Astrocyte (in vitro differentiated cells and primary cell): ENCODE data around the gene DHX8. TPM values are rescaled to one million over a fixed set of nuclear protein-coding genes. Genes with fewer than 3 reads are reported as not detected.

ENCODE experiments used
- DNase-seq: peaks from one replicate; pipeline ENCODE4 v3.0.0-alpha.2; 2010; ENCODE audit warnings: low read depth
- FAIRE-seq: peaks from 2 replicates; lab custom pipeline; 2011; peaks lifted over from hg19 to GRCh38; lab: Jason Lieb, UNC
- H2AFZ ChIP-seq: 2 replicates; pipeline ENCODE4 v1.6.0; 2012; ENCODE audit warnings: low read depth, low read length, inconsistent platforms
- H3K27ac ChIP-seq: 2 replicates; pipeline ENCODE4 v1.5.1; 2011; ENCODE audit warnings: low read depth, low read length, inconsistent platforms
- H3K27me3 ChIP-seq: 2 replicates; pipeline ENCODE4 v1.6.0; 2011; ENCODE audit warnings: low read length, inconsistent platforms; ENCODE audit not compliant: insufficient read depth
- H3K36me3 ChIP-seq: 2 replicates; pipeline ENCODE4 v1.5.1; 2011; ENCODE audit warnings: low read length, inconsistent platforms; ENCODE audit not compliant: insufficient read depth
- H3K4me1 ChIP-seq: 2 replicates; pipeline ENCODE4 v1.5.1; 2011; ENCODE audit warnings: low read length, inconsistent platforms; ENCODE audit not compliant: insufficient read depth
- H3K4me2 ChIP-seq: 2 replicates; pipeline ENCODE4 v1.6.0; 2012; ENCODE audit warnings: low read length, inconsistent platforms
- H3K4me3 ChIP-seq: 2 replicates; pipeline ENCODE4 v1.5.1; 2011; ENCODE audit warnings: low read depth, mild to moderate bottlenecking, low read length, inconsistent platforms; ENCODE audit not compliant: insufficient read depth
- H3K79me2 ChIP-seq: 2 replicates; pipeline ENCODE4 v1.6.0; 2012; ENCODE audit warnings: mild to moderate bottlenecking, low read length, inconsistent platforms; ENCODE audit not compliant: insufficient read depth
- H3K9ac ChIP-seq: 2 replicates; pipeline ENCODE4 v1.6.0; 2012; ENCODE audit warnings: mild to moderate bottlenecking, low read length, inconsistent platforms
- H3K9me3 ChIP-seq: 2 replicates; pipeline ENCODE4 v1.5.1; 2012; ENCODE audit warnings: low read depth, mild to moderate bottlenecking, low read length, inconsistent platforms; ENCODE audit not compliant: insufficient read depth
- H4K20me1 ChIP-seq: 2 replicates; pipeline ENCODE4 v1.6.0; 2012; ENCODE audit warnings: low read length, inconsistent platforms; ENCODE audit not compliant: insufficient read depth
- H3K27ac Mint-ChIP-seq: one replicate; pipeline ENCODE4 v1.8.0; 2021; ENCODE audit warnings: mild to moderate bottlenecking, mixed read lengths; ENCODE audit not compliant: unreplicated experiment
- H3K27me3 Mint-ChIP-seq: one replicate; pipeline ENCODE4 v1.8.0; 2021; ENCODE audit warnings: low read depth, mixed read lengths; ENCODE audit not compliant: unreplicated experiment
- H3K36me3 Mint-ChIP-seq: one replicate; pipeline ENCODE4 v1.8.0; 2021; ENCODE audit warnings: low read depth, mixed read lengths; ENCODE audit not compliant: unreplicated experiment
- H3K4me1 Mint-ChIP-seq: one replicate; pipeline ENCODE4 v1.8.0; 2021; ENCODE audit warnings: low read depth, mixed read lengths; ENCODE audit not compliant: unreplicated experiment
- H3K4me3 Mint-ChIP-seq: one replicate; pipeline ENCODE4 v1.8.0; 2021; ENCODE audit warnings: mild to moderate bottlenecking, moderate library complexity, mixed read lengths; ENCODE audit not compliant: unreplicated experiment
- H3K9me3 Mint-ChIP-seq: one replicate; pipeline ENCODE4 v1.8.0; 2021; ENCODE audit warnings: mild to moderate bottlenecking, mixed read lengths; ENCODE audit not compliant: unreplicated experiment
- EZH2 ChIP-seq: IDR thresholded peaks from 2 replicates; pipeline ENCODE4 v1.6.1; 2012; ENCODE audit warnings: mild to moderate bottlenecking, low read length, inconsistent platforms; ENCODE audit not compliant: insufficient read depth
- total RNA-seq: library from RNA; stranded (reverse); gene quantifications from 2 replicates; pipeline ENCODE4 v1.2.1, GENCODE V29; 2021
- TF ChIP-seq, protein P1 (sequence below): IDR thresholded peaks from 2 replicates; pipeline ENCODE4 v1.5.1; 2011; ENCODE audit warnings: low read depth, mild to moderate bottlenecking, inconsistent platforms, low read length, moderate library complexity; ENCODE audit not compliant: insufficient read depth

The DHX8 gene
- total RNA-seq, 1 donor from 2014 or later: 48.5 TPM

- H3K4me3 Mint-ChIP-seq: no peak overlapping the region
- H2AFZ ChIP-seq: no peak overlapping the region
- H3K4me1 Mint-ChIP-seq: peaks cover 14% of the 10 kb centered on the region
- peaks cover 15% of the 10 kb centered on the region for H3K4me1 ChIP-seq
- H3K79me2 ChIP-seq: no peaks in the 10 kb centered on the region
- no peak overlapping the region for H3K4me3 ChIP-seq
- H4K20me1 ChIP-seq: no peaks in the 10 kb centered on the region
- peaks cover 5% of the 10 kb centered on the region for H3K9me3 Mint-ChIP-seq
- no peak overlapping the region for H3K27ac ChIP-seq
- no peak overlapping the region for H3K27ac Mint-ChIP-seq
- peaks cover 19% of the 10 kb centered on the region for H3K27me3 Mint-ChIP-seq
- no peaks in the 10 kb centered on the region for H3K27me3 ChIP-seq
- H3K4me2 ChIP-seq: no peak overlapping the region
- no peaks in the 10 kb centered on the region for H3K36me3 Mint-ChIP-seq
- no peaks in the 10 kb centered on the region for H3K36me3 ChIP-seq
- no peak for DNase-seq
- H3K9ac ChIP-seq: no peak overlapping the region
- no peak for FAIRE-seq
- no peaks in the 10 kb centered on the region for H3K9me3 ChIP-seq
- TF ChIP-seq, protein P1, sequence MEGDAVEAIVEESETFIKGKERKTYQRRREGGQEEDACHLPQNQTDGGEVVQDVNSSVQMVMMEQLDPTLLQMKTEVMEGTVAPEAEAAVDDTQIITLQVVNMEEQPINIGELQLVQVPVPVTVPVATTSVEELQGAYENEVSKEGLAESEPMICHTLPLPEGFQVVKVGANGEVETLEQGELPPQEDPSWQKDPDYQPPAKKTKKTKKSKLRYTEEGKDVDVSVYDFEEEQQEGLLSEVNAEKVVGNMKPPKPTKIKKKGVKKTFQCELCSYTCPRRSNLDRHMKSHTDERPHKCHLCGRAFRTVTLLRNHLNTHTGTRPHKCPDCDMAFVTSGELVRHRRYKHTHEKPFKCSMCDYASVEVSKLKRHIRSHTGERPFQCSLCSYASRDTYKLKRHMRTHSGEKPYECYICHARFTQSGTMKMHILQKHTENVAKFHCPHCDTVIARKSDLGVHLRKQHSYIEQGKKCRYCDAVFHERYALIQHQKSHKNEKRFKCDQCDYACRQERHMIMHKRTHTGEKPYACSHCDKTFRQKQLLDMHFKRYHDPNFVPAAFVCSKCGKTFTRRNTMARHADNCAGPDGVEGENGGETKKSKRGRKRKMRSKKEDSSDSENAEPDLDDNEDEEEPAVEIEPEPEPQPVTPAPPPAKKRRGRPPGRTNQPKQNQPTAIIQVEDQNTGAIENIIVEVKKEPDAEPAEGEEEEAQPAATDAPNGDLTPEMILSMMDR: no peak
- no peak for TF ChIP-seq EZH2
These were observed 19.7 kb upstream of the DHX8 start for GRCh38 chr17:43464046-43464445.

- Histone ChIP-seq H3K4me1 (peaks cover 22% of the 10 kb centered on the region), H3K27ac (no peak overlapping the region), H3K9me3 (no peaks in the 10 kb centered on the region), H3K9ac (no peak overlapping the region), H4K20me1 (no peaks in the 10 kb centered on the region), H3K36me3 (no peaks in the 10 kb centered on the region), H2AFZ (no peak overlapping the region), H3K4me2 (no peak overlapping the region), H3K4me3 (no peak overlapping the region), H3K27me3 (no peaks in the 10 kb centered on the region), H3K79me2 (no peaks in the 10 kb centered on the region)
- DNase-seq (no peak), FAIRE-seq (no peak)
- no peak overlapping the region for H3K4me3 Mint-ChIP-seq
- H3K27ac Mint-ChIP-seq: no peak overlapping the region
- H3K4me1 Mint-ChIP-seq: peaks cover 21% of the 10 kb centered on the region
- TF ChIP-seq, protein P1: no peak
- TF ChIP-seq EZH2: no peak
- H3K36me3 Mint-ChIP-seq: no peaks in the 10 kb centered on the region
- peaks cover 19% of the 10 kb centered on the region for H3K27me3 Mint-ChIP-seq
- H3K9me3 Mint-ChIP-seq: peaks cover 5% of the 10 kb centered on the region
These were observed 18.7 kb upstream of the DHX8 start for GRCh38 chr17:43465049-43465448.

DNA sequence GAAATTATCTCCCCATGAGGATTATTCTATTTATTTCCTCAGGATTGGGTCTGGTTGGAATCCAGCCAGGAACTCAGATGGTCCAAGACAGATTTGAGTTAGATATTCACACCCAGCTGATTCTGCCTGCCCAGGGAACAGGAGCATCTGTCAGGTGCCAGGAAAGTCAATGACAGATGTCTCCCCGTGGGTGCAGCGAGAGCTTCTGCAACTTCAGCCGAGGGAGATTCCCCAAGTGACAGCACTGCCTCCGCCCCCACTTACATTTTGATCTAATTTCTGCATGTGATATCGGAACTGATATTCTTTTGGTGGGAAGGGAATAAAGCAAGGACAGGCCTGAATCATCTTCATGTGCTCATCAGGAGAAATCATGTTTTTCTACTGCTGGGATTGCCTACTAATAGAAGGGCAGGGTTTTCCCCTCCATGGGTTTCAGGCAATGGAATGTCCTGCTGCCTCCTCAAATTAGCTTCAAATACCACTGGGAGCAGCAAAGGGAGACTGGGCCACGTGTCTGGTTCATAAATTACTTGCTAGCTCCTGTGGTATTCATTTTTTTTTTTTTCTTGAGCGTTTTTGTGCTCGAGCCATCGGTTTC, 15.7 kb upstream of the DHX8 start:
- Histone ChIP-seq H3K27ac (peak overlapping the region; percentile 87), H3K79me2 (no peaks in the 10 kb centered on the region), H3K9me3 (no peaks in the 10 kb centered on the region), H3K4me3 (no peak overlapping the region), H4K20me1 (no peaks in the 10 kb centered on the region), H3K9ac (peak overlapping the region; percentile 61), H2AFZ (no peak overlapping the region), H3K4me1 (peaks cover 22% of the 10 kb centered on the region), H3K36me3 (no peaks in the 10 kb centered on the region), H3K4me2 (peak overlapping the region; percentile 65), H3K27me3 (no peaks in the 10 kb centered on the region)
- Mint-ChIP-seq H3K4me1 (peaks cover 25% of the 10 kb centered on the region), H3K27me3 (peaks cover 11% of the 10 kb centered on the region), H3K4me3 (no peak overlapping the region), H3K36me3 (no peaks in the 10 kb centered on the region), H3K9me3 (peaks cover 5% of the 10 kb centered on the region), H3K27ac (peak overlapping the region; percentile 7)
- DNase-seq (peak; percentile 93), FAIRE-seq (peak; percentile 50)
- no peak for TF ChIP-seq EZH2
- TF ChIP-seq, protein P1: no peak
